NCI-H748 treated with DMSO at 0.1 percent for 48 hours (cell line): ENCODE data around the gene PRKG1.
"Not testable (repeated sequence)": the region's sequence is repeated elsewhere in the genome, so short reads cannot be mapped to it uniquely, and the experiment has no call there.

Experiments used
- DNase-seq: peaks from one replicate; lab custom pipeline; 2025; lab: John Stamatoyannopoulos, UW

PRKG1 gene

GRCh38 chr10:51377932-51378599 is 303.8 kb downstream of the PRKG1 start:
- no peak for DNase-seq

GRCh38 chr10:51382181-51382580 is 307.9 kb downstream of the PRKG1 start:
- DNase-seq = no peak

GRCh38 chr10:51384971-51385370 is 310.7 kb downstream of the PRKG1 start:
- DNase-seq = no peak

GRCh38 chr10:51386248-51386885 is 312.1 kb downstream of the PRKG1 start:
- DNase-seq = no peak

- DNase-seq = no peak
Observed at GRCh38 chr10:51389415-51390321, 315.4 kb downstream of the PRKG1 start.

GRCh38 chr10:51393006-51393405 is 318.7 kb downstream of the PRKG1 start:
- not testable (repeated sequence) for DNase-seq

GRCh38 chr10:51394039-51394438 is 319.8 kb downstream of the PRKG1 start:
- no peak for DNase-seq

- DNase-seq = no peak
Observed at GRCh38 chr10:51397244-51397643, 323.0 kb downstream of the PRKG1 start.

GRCh38 chr10:51397695-51398094 is 323.4 kb downstream of the PRKG1 start:
- DNase-seq = no peak

- DNase-seq = no peak
Observed at GRCh38 chr10:51399840-51400239, 325.6 kb downstream of the PRKG1 start.

- no peak for DNase-seq
Observed at GRCh38 chr10:51400392-51401096, 326.3 kb downstream of the PRKG1 start.

GRCh38 chr10:51403521-51403920 is 329.2 kb downstream of the PRKG1 start:
- DNase-seq = no peak

- DNase-seq = no peak
Observed at GRCh38 chr10:51405580-51406351, 331.5 kb downstream of the PRKG1 start.

GRCh38 chr10:51406581-51406980 is 332.3 kb downstream of the PRKG1 start:
- DNase-seq = no peak

- no peak for DNase-seq
Observed at GRCh38 chr10:51416494-51416893, 342.2 kb downstream of the PRKG1 start.

GRCh38 chr10:51419196-51420093 is 345.2 kb downstream of the PRKG1 start:
- DNase-seq = no peak

GRCh38 chr10:51421853-51422252 is 347.6 kb downstream of the PRKG1 start:
- no peak for DNase-seq

GRCh38 chr10:51422311-51423120 is 348.2 kb downstream of the PRKG1 start:
- DNase-seq = no peak

- no peak for DNase-seq
Observed at GRCh38 chr10:51423121-51423452, 348.8 kb downstream of the PRKG1 start.

- DNase-seq = no peak
Observed at GRCh38 chr10:51425431-51425830, 351.1 kb downstream of the PRKG1 start.
